MM.1S (cell line): ENCODE data around the gene GALNS.

ENCODE experiments used
- EZH2phosphoT487 ChIP-seq: fragments of 300-600 bp; sonication (generic); IDR thresholded peaks from 2 replicates; pipeline ENCODE4 v1.6.1; 2018; ENCODE audit warnings: antibody characterized with exemption, low read length
- TF ChIP-seq, protein P1 (sequence below): fragments of 300-600 bp; sonication (generic); IDR thresholded peaks from 2 replicates; pipeline ENCODE4 v1.5.1; 2016; ENCODE audit warnings: antibody characterized with exemption, low read length, mixed read lengths

DNA sequence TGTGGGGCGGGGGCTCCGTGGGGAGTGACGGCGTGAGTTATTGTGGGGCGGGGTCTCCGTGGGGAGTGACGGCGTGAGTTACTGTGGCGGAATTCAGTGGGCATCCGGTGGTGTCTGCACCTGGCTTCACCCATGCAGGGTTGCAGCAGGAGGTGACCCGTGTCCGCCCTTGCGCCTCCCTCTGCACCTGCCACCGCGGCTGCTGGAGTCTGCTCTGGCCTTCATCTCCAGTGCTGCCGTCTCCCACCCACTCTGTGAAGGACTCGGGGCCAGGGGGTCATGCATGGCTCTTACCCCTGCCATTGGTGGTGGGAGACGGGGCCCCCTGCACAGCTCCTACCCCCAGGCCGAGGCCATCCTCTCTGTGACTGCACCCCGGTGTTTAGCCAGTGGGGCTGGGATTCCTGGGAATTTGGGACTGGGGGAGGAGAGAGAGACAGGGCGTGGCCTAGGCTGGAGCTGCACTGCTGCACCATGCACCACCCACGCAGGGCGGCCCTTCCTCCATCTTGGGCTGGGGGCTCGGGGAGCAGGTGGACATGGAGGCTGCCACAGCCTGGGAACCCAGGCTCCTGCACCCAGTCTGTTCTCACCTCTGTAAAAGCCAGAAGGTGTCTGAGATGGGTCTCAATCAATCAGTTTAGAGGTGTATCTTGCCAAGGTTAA lies 11.0 kb upstream of the GALNS start:
- TF ChIP-seq, protein P1, sequence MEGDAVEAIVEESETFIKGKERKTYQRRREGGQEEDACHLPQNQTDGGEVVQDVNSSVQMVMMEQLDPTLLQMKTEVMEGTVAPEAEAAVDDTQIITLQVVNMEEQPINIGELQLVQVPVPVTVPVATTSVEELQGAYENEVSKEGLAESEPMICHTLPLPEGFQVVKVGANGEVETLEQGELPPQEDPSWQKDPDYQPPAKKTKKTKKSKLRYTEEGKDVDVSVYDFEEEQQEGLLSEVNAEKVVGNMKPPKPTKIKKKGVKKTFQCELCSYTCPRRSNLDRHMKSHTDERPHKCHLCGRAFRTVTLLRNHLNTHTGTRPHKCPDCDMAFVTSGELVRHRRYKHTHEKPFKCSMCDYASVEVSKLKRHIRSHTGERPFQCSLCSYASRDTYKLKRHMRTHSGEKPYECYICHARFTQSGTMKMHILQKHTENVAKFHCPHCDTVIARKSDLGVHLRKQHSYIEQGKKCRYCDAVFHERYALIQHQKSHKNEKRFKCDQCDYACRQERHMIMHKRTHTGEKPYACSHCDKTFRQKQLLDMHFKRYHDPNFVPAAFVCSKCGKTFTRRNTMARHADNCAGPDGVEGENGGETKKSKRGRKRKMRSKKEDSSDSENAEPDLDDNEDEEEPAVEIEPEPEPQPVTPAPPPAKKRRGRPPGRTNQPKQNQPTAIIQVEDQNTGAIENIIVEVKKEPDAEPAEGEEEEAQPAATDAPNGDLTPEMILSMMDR = no peak
- no peak for TF ChIP-seq EZH2phosphoT487
